IMR-90 (cell line): Measurements from ENCODE around the gene HOXD12. TPM values are rescaled to one million over a fixed set of nuclear protein-coding genes. Genes with fewer than 3 reads are reported as not detected.

Experiments
- ATAC-seq: fragments of 200-7000 bp; cut with Tn5 transposase; 2 replicates; pipeline ENCODE4 v1.9.1; 2020; ENCODE audit warnings: low read depth, mild to moderate bottlenecking, moderate library complexity
- BruUV-seq: library from RNA; stranded (reverse); fragments of 400-500 nt; replicated peaks from 2 replicates; lab custom pipeline; 2021; lab: Mats Ljungman, UMichigan
- CTCF ChIA-PET: fragments of 300-600 bp; formaldehyde crosslinking; extraction: SDS; loops from one replicate; lab custom pipeline; 2021; ENCODE audit warnings: antibody characterized with exemption; lab: Yijun Ruan, JAX
- POLR2A ChIA-PET: fragments of 300-600 bp; sonication (Branson Sonifier 250); formaldehyde crosslinking; loops from one replicate; lab custom pipeline; 2022; ENCODE audit warnings: antibody characterized with exemption; ENCODE audit not compliant: unreplicated experiment; lab: Charles Lee
- DNase-seq: peaks from one replicate; pipeline ENCODE4 v3.0.0; 2013
- H2AFZ ChIP-seq: replicated peaks from 2 replicates; pipeline ENCODE3; 2013; ENCODE audit warnings: low read length, mild to moderate bottlenecking; ENCODE audit not compliant: poor library complexity
- H2AK5ac ChIP-seq: 2 replicates; pipeline ENCODE4 v1.6.1; 2013; ENCODE audit warnings: low read depth, low read length, inconsistent platforms
- H2AK9ac ChIP-seq: replicated peaks from 2 replicates; pipeline ENCODE3; 2013; ENCODE audit warnings: mild to moderate bottlenecking, low read depth, low read length, moderate library complexity; ENCODE audit not compliant: poor library complexity
- H2BK120ac ChIP-seq: 2 replicates; pipeline ENCODE4 v1.6.1; 2013; ENCODE audit warnings: low read depth, low read length, inconsistent platforms
- H2BK15ac ChIP-seq: 3 replicates; pipeline ENCODE4 v1.6.1; 2013; ENCODE audit warnings: low read depth, low read length, inconsistent platforms
- H2BK20ac ChIP-seq: 2 replicates; pipeline ENCODE4 v1.6.1; 2013; ENCODE audit warnings: low read depth, mild to moderate bottlenecking, inconsistent platforms, low read length, moderate library complexity
- H2BK5ac ChIP-seq: 2 replicates; pipeline ENCODE4 v1.6.1; 2013; ENCODE audit warnings: mild to moderate bottlenecking, low read depth, low read length, inconsistent platforms; ENCODE audit not compliant: poor library complexity, severe bottlenecking
- H3K14ac ChIP-seq: replicated peaks from 2 replicates; pipeline ENCODE4 v1.6.1; 2013; ENCODE audit warnings: low read depth, low read length, inconsistent platforms
- H3K18ac ChIP-seq: 2 replicates; pipeline ENCODE4 v1.6.1; 2013; ENCODE audit warnings: low read depth, low read length, control low read depth
- H3K23ac ChIP-seq: 2 replicates; pipeline ENCODE4 v1.6.1; 2013; ENCODE audit warnings: low read depth, low read length, inconsistent platforms
- H3K27ac ChIP-seq: 2 replicates; pipeline ENCODE4 v1.5.1; 2013; ENCODE audit warnings: mild to moderate bottlenecking, control low read depth, low read length; ENCODE audit not compliant: insufficient read depth
- H3K27me3 ChIP-seq: 2 replicates; pipeline ENCODE4 v1.6.1; 2013; ENCODE audit warnings: low read length; ENCODE audit not compliant: control insufficient read depth, insufficient read depth
- H3K36me3 ChIP-seq: 2 replicates; pipeline ENCODE4 v1.6.1; 2013; ENCODE audit warnings: low read length, mixed read lengths; ENCODE audit not compliant: control insufficient read depth, insufficient read depth
- H3K4ac ChIP-seq: 2 replicates; pipeline ENCODE4 v1.6.1; 2013; ENCODE audit warnings: low read depth, low read length, inconsistent platforms
- H3K4me1 ChIP-seq: 2 replicates; pipeline ENCODE4 v1.6.1; 2013; ENCODE audit warnings: low read length, mixed read lengths; ENCODE audit not compliant: control insufficient read depth, insufficient read depth
- H3K4me2 ChIP-seq: 2 replicates; pipeline ENCODE4 v1.6.1; 2013; ENCODE audit warnings: low read depth, mild to moderate bottlenecking, control low read depth, low read length, moderate library complexity
- H3K4me3 ChIP-seq: 2 replicates; pipeline ENCODE4 v1.5.1; 2013; ENCODE audit warnings: low read depth, mild to moderate bottlenecking, control low read depth, low read length, moderate library complexity; ENCODE audit not compliant: insufficient read depth
- H3K56ac ChIP-seq: 2 replicates; pipeline ENCODE4 v1.6.1; 2013; ENCODE audit warnings: low read length, inconsistent platforms; ENCODE audit not compliant: insufficient read depth; ENCODE audit errors: extremely low read depth
- H3K79me1 ChIP-seq, 2 experiments: 2 replicates each; pipeline ENCODE4 v1.6.1; 2013; ENCODE audit warnings: low read length in 2 of 2, inconsistent platforms in 1 of 2, low read depth in 1 of 2
- H3K9ac ChIP-seq: 2 replicates; pipeline ENCODE4 v1.6.1; 2013; ENCODE audit warnings: low read depth, low read length, control low read depth
- H3K9me1 ChIP-seq: 2 replicates; pipeline ENCODE4 v1.6.1; 2013; ENCODE audit warnings: low read length, inconsistent platforms; ENCODE audit not compliant: insufficient read depth
- H3K9me3 ChIP-seq: 2 replicates; pipeline ENCODE4 v1.6.1; 2013; ENCODE audit warnings: low read length; ENCODE audit not compliant: control insufficient read depth, insufficient read depth
- H4K20me1 ChIP-seq: 2 replicates; pipeline ENCODE4 v1.6.1; 2013; ENCODE audit warnings: low read length, inconsistent platforms; ENCODE audit not compliant: insufficient read depth
- H4K5ac ChIP-seq: 2 replicates; pipeline ENCODE4 v1.6.1; 2013; ENCODE audit warnings: mild to moderate bottlenecking, low read depth, low read length, control low read depth
- H4K8ac ChIP-seq, 2 experiments: 2 replicates each; pipeline ENCODE4 v1.6.1; 2013; ENCODE audit warnings: low read depth in 2 of 2, low read length in 2 of 2, control low read depth in 1 of 2, inconsistent platforms in 1 of 2
- H4K91ac ChIP-seq: 2 replicates; pipeline ENCODE4 v1.6.1; 2013; ENCODE audit warnings: low read depth, low read length, inconsistent platforms; ENCODE audit not compliant: insufficient read depth
- CEBPB ChIP-seq: IDR thresholded peaks from 2 replicates; pipeline ENCODE4 v1.6.1; 2012; ENCODE audit warnings: low read depth, low read length, improper control_type of control experiment
- MAFK ChIP-seq: IDR thresholded peaks from 2 replicates; pipeline ENCODE4 v1.6.1; 2012; ENCODE audit warnings: low read depth, low read length, improper control_type of control experiment
- POLR2A ChIP-seq: IDR thresholded peaks from 2 replicates; pipeline ENCODE4 v1.6.1; 2012; ENCODE audit warnings: mild to moderate bottlenecking, low read depth, low read length
- WGBS, 2 experiments: methylation state at CpG; one replicate each; pipeline versions ENCODE4 v1.1.5 to v1.1.7; 2013; ENCODE audit warnings: missing lambda C conversion rate in 2 of 2; ENCODE audit not compliant: insufficient read length in 1 of 2; ENCODE audit errors: extremely low coverage in 2 of 2; 5-methylcytosine and 5-hydroxymethylcytosine counted together
- dilution Hi-C: fragments of 300-500 bp; cut with HindIII; formaldehyde crosslinking; loops from one replicate; pipeline ENCODE4 v1.14.3; 2018; ENCODE audit warnings: low sequenced_read_pairs; ENCODE audit not compliant: unreplicated experiment
- in situ Hi-C: fragments of 300-500 bp; cut with MboI; formaldehyde crosslinking; loops from 3 replicates; pipeline ENCODE4 v1.14.3; 2019; ENCODE audit warnings: low sequenced_read_pairs, inconsistent platforms, mixed read lengths
- intact Hi-C: fragments of 100-400 bp; cut with micrococcal nuclease; formaldehyde crosslinking; loops from 2 replicates; pipeline ENCODE4 v1.10.0; 2022
- polyA plus RNA-seq, 3 experiments: library from polyadenylated mRNA; depleted of rRNA; stranded (reverse); fragments of >200 nt; gene quantifications; 2 replicates each; pipeline ENCODE4 v1.2.3, GENCODE V29; 2012; ENCODE audit warnings: low replicate concordance in 1 of 3
- total RNA-seq: library from RNA; depleted of rRNA; stranded (reverse); fragments of >200 nt; gene quantifications from 2 replicates; pipeline ENCODE4 v1.2.3, GENCODE V29; 2012
- TF ChIP-seq, protein P1 (sequence below): conservative IDR thresholded peaks from 2 replicates; pipeline ENCODE4 v1.5.1; 2012; ENCODE audit warnings: mild to moderate bottlenecking, low read depth, low read length, improper control_type of control experiment

HOXD12 gene
- total and polyA plus RNA-seq, 2 of the 4 experiments (the other 2 are of a cell fraction): not detected

DNA sequence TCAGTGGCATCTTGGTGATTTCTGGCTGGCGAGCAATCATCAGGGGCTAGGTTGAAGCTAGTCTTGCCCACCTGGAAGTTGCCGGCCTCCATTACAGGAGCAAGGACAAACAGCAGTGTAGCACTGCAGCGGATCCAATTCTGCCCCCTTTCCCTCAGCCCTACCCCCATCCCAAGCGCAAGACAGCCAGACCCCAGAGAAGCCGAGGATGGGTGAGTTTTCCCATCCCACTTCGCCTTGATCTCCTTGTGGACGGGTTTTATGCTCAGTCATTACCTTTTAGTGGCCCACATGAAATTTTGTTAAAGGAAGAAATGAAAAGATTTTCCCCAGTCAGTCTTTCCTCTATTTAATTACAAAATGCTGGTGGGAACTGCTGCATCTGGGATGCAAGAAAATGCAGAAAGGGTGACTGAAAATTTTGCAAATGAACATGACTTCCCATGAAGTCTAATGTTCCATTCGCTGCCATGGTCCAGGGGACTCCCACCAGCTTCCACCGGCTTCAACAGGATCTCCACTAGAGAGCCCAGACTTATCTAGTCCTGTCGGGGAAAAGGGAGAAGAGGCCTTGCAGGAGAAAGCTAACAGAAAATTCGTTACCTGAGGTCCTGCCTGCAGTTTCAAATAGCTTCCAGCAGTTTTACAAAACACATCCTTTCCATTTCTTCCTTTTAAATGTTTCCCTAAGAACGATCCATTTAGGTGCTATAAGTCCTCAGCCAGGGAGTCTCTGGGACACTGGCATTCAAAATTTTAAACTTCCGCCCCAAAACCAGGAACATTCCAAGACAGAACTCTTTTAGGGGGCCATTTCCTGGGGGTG lies 21.0 kb downstream of the HOXD12 start:
- Histone ChIP-seq H3K4me3 (no peak overlapping the region), H2BK120ac (no peak overlapping the region), H2AFZ (no peak overlapping the region), H3K79me1 (no peaks in the 10 kb centered on the region), H2BK5ac (no peak overlapping the region), H3K27ac (no peak overlapping the region), H3K4me2 (no peak overlapping the region), H3K4ac (no peak overlapping the region), H4K8ac (no peak overlapping the region), H3K9me1 (no peaks in the 10 kb centered on the region), H4K91ac (no peak overlapping the region), H3K4me1 (no peaks in the 10 kb centered on the region), H3K9me3 (peaks cover 15% of the 10 kb centered on the region), H3K18ac (no peak overlapping the region), H2AK9ac (no peak overlapping the region), H4K20me1 (no peaks in the 10 kb centered on the region; the same call in 1 of the 2 replicates), H3K14ac (no peak overlapping the region), H2BK15ac (no peak overlapping the region), H2BK20ac (no peak overlapping the region), H3K23ac (no peak overlapping the region), H3K36me3 (no peaks in the 10 kb centered on the region), H3K27me3 (peaks cover 98% of the 10 kb centered on the region), H2AK5ac (no peak overlapping the region), H3K56ac (no peak overlapping the region), H3K9ac (no peak overlapping the region), H4K5ac (no peak overlapping the region)
- POLR2A ChIA-PET: no interaction called here
- BruUV-seq: no TSS peak
- CTCF ChIA-PET: interaction anchor here (1.5 kb wide), 1 partner anchor 11 kb away, joined by 3 read pairs; no protein-coding TSS in a partner anchor
- in situ Hi-C loops (loop anchor here (10.0 kb wide), 2 partner anchors 334 to 1034 kb away; no protein-coding TSS in a partner anchor), intact Hi-C loops (no loop called here), dilution Hi-C loops (no loop called here)
- 0% methylated on average over 1 of the region's 13 CpGs; no CpG with 5 or more reads in 1 of the 2 experiments for WGBS, 2 experiments
- DNase-seq (no peak), ATAC-seq (no peak)
- TF ChIP-seq POLR2A: no peak
- no peak for TF ChIP-seq CEBPB
- TF ChIP-seq, protein P1, sequence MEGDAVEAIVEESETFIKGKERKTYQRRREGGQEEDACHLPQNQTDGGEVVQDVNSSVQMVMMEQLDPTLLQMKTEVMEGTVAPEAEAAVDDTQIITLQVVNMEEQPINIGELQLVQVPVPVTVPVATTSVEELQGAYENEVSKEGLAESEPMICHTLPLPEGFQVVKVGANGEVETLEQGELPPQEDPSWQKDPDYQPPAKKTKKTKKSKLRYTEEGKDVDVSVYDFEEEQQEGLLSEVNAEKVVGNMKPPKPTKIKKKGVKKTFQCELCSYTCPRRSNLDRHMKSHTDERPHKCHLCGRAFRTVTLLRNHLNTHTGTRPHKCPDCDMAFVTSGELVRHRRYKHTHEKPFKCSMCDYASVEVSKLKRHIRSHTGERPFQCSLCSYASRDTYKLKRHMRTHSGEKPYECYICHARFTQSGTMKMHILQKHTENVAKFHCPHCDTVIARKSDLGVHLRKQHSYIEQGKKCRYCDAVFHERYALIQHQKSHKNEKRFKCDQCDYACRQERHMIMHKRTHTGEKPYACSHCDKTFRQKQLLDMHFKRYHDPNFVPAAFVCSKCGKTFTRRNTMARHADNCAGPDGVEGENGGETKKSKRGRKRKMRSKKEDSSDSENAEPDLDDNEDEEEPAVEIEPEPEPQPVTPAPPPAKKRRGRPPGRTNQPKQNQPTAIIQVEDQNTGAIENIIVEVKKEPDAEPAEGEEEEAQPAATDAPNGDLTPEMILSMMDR: no peak
- TF ChIP-seq MAFK: no peak
